Transverse colon (tissue), 3 donors: ENCODE data around the gene PRDM2.

Experiments
- CTCF ChIP-seq, 5 experiments: fragments of 200-600 bp in 3 of 5; fragments of 450-650 bp in 2 of 5; sonication (generic) in 3 of 5; IDR thresholded peaks; 1 replicate in 2 of 5; 2 replicates in 3 of 5; pipeline ENCODE4 v1.5.1; 2016 to 2017; ENCODE audit warnings: antibody characterized with exemption in 5 of 5, inconsistent platforms in 3 of 5, mild to moderate bottlenecking in 2 of 5, moderate library complexity in 1 of 5
- EP300 ChIP-seq: sonication (generic); formaldehyde crosslinking; IDR thresholded peaks from one replicate; pipeline ENCODE4 v1.6.1; 2017; ENCODE audit warnings: antibody characterized with exemption, low read depth

- no peak for TF ChIP-seq CTCF (IDR thresholded peaks at IDR 0.05)
- no peak for TF ChIP-seq EP300
Observed at GRCh38 chr1:13871886-13872285, 171.9 kb downstream of the PRDM2 start.
